Measurements from ENCODE around the gene FBXL17. TPM values are rescaled to one million over a fixed set of nuclear protein-coding genes. Genes with fewer than 3 reads are reported as not detected.

Gene FBXL17
- total RNA-seq, 1 experiment from 2014 or later: 5.3 TPM

DNA sequence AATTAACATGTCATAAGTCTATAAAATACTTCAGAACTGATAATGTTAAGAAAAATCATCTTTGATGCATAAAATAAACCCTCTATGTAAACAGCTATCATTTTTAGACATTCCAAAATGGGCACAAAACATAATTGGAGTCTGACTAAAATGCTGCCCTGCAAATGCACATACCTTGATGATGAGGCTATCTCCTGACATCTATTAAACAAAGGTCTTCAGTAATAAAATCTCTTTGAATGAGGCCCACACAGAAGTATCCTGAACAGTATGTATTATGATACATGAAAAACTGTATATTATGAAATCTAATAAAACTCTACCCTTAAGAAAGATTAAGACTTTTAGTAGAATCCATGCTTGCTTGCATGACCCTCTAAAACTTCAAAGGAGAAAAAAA, 66.1 kb downstream of the FBXL17 start:
- Histone ChIP-seq H3K4me1 (ENCODE audit: insufficient read depth, low read length) (no peaks in the 10 kb centered on the region), H3K23ac (ENCODE audit: insufficient read length, low read depth, low read length) (no peak overlapping the region), H2BK15ac (ENCODE audit: low read depth, low read length) (no peak overlapping the region), H2BK20ac (ENCODE audit: low read depth, low read length, poor library complexity, severe bottlenecking) (no peak overlapping the region), H3K56ac (ENCODE audit: insufficient read length, low read depth, low read length) (no peak overlapping the region), H4K20me1 (ENCODE audit: control insufficient read depth, insufficient read depth, insufficient read length) (no peaks in the 10 kb centered on the region), H3K9me3 (ENCODE audit: control insufficient read depth, low read depth, low read length) (no peaks in the 10 kb centered on the region), H3K4ac (ENCODE audit: low read depth, low read length) (no peak overlapping the region), H2BK12ac (ENCODE audit: insufficient read length, low read depth, low read length) (no peak overlapping the region), H3K79me1 (ENCODE audit: insufficient read depth, low read depth, low read length, poor library complexity, severe bottlenecking) (no peaks in the 10 kb centered on the region), H3K14ac (ENCODE audit: insufficient read depth, low read length) (no peak overlapping the region), H3T11ph (ENCODE audit: low read length) (no peak overlapping the region), H3K9ac (ENCODE audit: extremely low read depth, insufficient read length, low read length) (no peak overlapping the region), H2BK120ac (ENCODE audit: low read depth, low read length, poor library complexity, severe bottlenecking) (no peak overlapping the region), H2AK5ac (ENCODE audit: insufficient read length, low read length) (no peak overlapping the region), H3K27me3 (ENCODE audit: insufficient read depth, low read length) (no peaks in the 10 kb centered on the region), H3K23me2 (ENCODE audit: insufficient read length, low read depth, low read length, poor library complexity, severe bottlenecking) (no peaks in the 10 kb centered on the region), H3K18ac (ENCODE audit: insufficient read length, low read depth, low read length) (no peak overlapping the region), H2AFZ (ENCODE audit: low read length) (no peak overlapping the region), H4K8ac (replicated peaks; ENCODE audit: insufficient read length, low read depth, low read length) (no peak overlapping the region), H3K27ac (ENCODE audit: insufficient read length, low read depth, low read length) (no peak overlapping the region), H3K79me2 (ENCODE audit: insufficient read depth, low read length) (no peaks in the 10 kb centered on the region), H4K5ac (ENCODE audit: insufficient read length, low read depth, low read length) (no peak overlapping the region), H2BK5ac (ENCODE audit: insufficient read length, low read length) (no peak overlapping the region), H3K4me2 (ENCODE audit: insufficient read depth, insufficient read length, low read length) (no peak overlapping the region), H4K91ac (ENCODE audit: insufficient read length, low read depth, low read length) (no peak overlapping the region)
- H3K36me3 Mint-ChIP-seq (ENCODE audit: insufficient read depth in 1 of 3, low read depth in 3 of 3): no peaks in the 10 kb centered on the region
- no peaks in the 10 kb centered on the region for H3K9me3 Mint-ChIP-seq
- H3K4me3 Mint-ChIP-seq: no peak overlapping the region
- no peaks in the 10 kb centered on the region for H3K27me3 Mint-ChIP-seq (ENCODE audit: low read depth)
- no peak overlapping the region for H3K27ac Mint-ChIP-seq
- DNase-seq: no peak
- TF ChIP-seq, protein P1, sequence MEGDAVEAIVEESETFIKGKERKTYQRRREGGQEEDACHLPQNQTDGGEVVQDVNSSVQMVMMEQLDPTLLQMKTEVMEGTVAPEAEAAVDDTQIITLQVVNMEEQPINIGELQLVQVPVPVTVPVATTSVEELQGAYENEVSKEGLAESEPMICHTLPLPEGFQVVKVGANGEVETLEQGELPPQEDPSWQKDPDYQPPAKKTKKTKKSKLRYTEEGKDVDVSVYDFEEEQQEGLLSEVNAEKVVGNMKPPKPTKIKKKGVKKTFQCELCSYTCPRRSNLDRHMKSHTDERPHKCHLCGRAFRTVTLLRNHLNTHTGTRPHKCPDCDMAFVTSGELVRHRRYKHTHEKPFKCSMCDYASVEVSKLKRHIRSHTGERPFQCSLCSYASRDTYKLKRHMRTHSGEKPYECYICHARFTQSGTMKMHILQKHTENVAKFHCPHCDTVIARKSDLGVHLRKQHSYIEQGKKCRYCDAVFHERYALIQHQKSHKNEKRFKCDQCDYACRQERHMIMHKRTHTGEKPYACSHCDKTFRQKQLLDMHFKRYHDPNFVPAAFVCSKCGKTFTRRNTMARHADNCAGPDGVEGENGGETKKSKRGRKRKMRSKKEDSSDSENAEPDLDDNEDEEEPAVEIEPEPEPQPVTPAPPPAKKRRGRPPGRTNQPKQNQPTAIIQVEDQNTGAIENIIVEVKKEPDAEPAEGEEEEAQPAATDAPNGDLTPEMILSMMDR (conservative IDR thresholded peaks at IDR 0.05): no peak
- peaks cover 0 to 2% of the 10 kb centered on the region in 2 experiments; a peak in 1 of 4 replicates for H3K4me1 Mint-ChIP-seq
